ENCODE data around the gene NTN1.
A peak's percentile ranks its signal among the peaks of the same experiment; 100 is the strongest.

NTN1 gene

DNA sequence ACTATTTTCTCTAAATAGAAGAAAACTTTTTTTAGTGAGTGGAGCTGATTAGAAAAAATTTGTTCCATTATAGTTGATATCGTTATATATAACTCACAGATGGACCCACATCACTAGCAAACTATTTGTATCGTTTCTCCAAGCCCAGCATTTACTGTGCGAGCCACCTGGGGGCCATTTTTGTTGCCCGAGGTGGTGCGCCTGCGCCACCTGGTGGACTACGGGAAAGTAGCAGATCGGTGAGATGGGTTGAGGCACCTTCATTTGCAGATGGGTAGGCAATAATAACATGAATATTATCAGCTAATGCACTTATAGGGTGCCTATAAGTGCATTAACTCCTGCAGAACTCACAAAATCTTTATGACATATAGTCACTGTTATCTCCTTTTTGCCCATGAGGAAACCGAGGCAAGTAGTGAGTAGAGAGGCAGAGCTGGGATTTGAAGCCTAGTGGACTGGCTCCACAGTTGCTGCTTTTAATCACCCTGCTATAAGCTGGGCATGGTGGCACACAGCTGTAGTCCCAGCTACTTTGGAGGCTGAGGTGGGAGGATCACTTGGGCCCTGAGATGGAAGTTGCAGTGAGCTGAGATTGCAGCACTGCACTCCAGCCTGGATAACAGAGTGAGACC is 23.2 kb upstream of the NTN1 start:
- Histone ChIP-seq H2AFZ (ENCODE audit: low read depth, low read length) (no peak overlapping the region), H3K27me3 (ENCODE audit: insufficient read depth, low read length) (peaks cover 14% of the 10 kb centered on the region), H3K4me3 (ENCODE audit: low read length) (no peak overlapping the region), H3K9me3 (ENCODE audit: low read length) (no peaks in the 10 kb centered on the region), H3K4me1 (ENCODE audit: insufficient read depth, low read length) (peaks cover 5% of the 10 kb centered on the region), H3K36me3 (ENCODE audit: insufficient read depth, low read length) (no peaks in the 10 kb centered on the region)

DNA sequence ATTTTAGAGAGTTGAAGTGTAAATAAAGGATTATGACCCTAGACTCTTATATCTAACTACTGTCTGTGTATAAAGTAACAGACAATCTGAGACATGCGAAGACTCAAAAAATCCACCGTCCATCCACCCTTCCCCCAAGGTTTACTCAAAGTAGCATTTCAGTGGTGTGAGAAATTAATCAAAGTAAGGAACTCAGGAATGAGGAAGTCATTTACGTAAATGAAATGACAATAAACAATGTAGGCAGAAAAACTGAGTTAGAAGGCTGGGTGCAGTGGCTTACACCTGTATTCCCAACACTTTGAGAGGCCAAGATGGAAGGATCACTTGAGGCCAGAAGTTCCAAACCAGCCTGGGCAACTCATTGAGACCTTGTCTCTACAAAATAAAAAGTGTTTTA is 19.8 kb upstream of the NTN1 start:
- H3K4me1 ChIP-seq (ENCODE audit: insufficient read depth, low read length) = peaks cover 8% of the 10 kb centered on the region
- no peak overlapping the region for H3K4me3 ChIP-seq (ENCODE audit: low read length)
- peaks cover 37% of the 10 kb centered on the region for H3K27me3 ChIP-seq (ENCODE audit: insufficient read depth, low read length)
- H2AFZ ChIP-seq (ENCODE audit: low read depth, low read length) = no peak overlapping the region
- H3K9me3 ChIP-seq (ENCODE audit: low read length) = no peaks in the 10 kb centered on the region
- H3K36me3 ChIP-seq (ENCODE audit: insufficient read depth, low read length) = no peaks in the 10 kb centered on the region

DNA sequence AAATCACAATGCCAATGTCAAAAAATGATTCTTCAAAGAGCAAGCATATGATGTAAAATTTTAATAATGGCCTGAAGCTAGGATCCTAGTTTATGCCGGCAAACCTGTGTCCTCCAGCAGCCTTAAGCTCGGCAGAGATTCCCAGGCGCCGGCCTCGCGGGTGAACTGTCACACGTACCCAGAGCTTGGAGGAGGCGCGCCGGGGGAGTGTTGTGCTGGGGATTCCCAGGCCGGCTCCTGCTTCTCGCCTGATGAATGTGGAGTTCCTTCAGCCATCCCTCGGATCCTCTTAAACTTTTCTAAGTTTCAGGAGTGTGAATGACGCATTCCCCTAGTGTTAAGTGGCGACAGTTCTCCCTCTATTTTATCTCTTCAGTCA is 19.1 kb upstream of the NTN1 start:
- H3K4me3 ChIP-seq (ENCODE audit: low read length) = peak overlapping the region; percentile 36
- peaks cover 37% of the 10 kb centered on the region for H3K27me3 ChIP-seq (ENCODE audit: insufficient read depth, low read length)

DNA sequence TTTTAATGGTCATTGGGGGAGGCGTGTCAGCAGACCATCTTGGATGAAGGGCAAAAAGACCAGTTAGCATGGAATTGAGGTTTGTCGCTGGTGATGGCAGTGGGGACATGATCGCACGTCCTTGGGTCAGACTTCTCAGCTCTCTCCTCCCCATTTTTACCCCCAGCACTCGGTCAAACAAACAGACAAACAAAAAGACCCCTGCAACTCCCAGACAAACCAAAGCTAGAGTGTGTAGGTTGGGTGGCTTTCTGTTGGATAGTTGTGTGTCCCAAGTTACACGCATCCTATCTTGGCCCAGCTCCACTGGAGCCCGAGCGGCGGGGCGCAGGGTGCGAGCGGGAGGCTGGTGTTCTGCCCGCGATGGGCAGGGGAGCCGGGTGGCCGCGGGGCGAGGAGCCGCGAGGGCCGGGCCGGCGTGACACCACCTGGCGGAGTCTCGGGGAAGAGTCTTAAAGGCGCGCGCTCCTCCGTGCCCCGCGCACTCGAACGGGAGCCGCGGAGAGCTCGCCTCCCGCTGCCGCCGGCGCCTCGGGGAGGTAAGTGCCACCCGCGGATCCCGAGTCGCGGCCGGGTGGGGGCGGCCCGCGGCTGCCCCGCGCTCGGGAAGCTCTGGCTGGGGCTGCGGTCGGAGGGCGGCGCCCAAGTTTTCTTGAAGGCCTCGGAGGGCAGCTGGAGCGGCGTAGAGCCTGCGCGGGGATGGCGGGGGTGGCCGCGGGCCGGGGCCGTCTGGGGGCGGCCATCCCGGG is 18.5 kb upstream of the NTN1 start:
- Histone ChIP-seq H3K9me3 (ENCODE audit: low read length) (no peaks in the 10 kb centered on the region), H3K4me3 (ENCODE audit: low read length) (peak overlapping the region; percentile 36), H3K27me3 (ENCODE audit: insufficient read depth, low read length) (peaks cover 37% of the 10 kb centered on the region), H3K36me3 (ENCODE audit: insufficient read depth, low read length) (no peaks in the 10 kb centered on the region), H2AFZ (ENCODE audit: low read depth, low read length) (peak overlapping the region; percentile 94), H3K4me1 (ENCODE audit: insufficient read depth, low read length) (peaks cover 8% of the 10 kb centered on the region)

More for the DNA sequence above, 19.1 kb upstream of the NTN1 start:
- H3K36me3 ChIP-seq (ENCODE audit: insufficient read depth, low read length) = no peaks in the 10 kb centered on the region
- H3K9me3 ChIP-seq (ENCODE audit: low read length) = no peaks in the 10 kb centered on the region
- H3K4me1 ChIP-seq (ENCODE audit: insufficient read depth, low read length) = peaks cover 8% of the 10 kb centered on the region
- peak overlapping the region; percentile 94 for H2AFZ ChIP-seq (ENCODE audit: low read depth, low read length)

DNA sequence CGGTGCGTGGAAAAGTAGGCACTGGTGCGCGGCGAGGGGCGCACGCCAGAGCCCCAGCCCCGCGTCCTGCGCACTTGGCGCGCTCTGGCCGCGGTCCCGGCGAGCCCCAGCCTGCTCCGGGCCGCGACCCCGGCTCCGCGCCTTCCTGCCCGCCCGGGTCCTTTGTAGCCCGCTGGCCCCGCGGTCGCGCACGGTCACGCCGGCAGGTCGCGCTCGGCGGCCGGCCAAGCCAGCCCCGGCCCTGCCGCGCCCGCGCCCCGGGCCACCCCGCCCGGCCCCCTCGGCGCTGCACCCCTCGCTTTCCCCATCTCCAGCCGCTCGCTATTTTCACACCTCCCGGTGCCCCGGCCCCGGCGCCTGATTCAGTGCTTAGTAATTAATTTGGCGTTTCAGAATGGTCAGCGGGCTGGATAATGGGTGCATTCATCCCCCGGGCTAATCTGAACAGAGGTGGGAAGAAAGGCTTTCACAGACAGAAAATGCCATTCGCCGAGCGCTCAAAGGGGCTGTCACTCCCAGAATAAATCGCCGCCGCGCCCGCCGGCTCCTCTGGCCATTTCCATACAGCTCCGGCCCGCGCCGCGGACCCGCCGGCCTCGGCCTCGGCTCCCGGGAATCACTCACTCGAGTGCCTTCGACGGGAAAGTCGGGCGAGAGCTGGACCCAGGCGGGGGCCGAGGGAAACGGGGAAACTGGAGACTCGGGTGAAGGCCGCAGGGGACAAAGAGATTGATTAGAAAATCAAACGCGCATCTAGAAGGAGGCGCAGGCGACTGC is 17.8 kb upstream of the NTN1 start:
- Histone ChIP-seq H3K36me3 (ENCODE audit: insufficient read depth, low read length) (no peaks in the 10 kb centered on the region), H2AFZ (ENCODE audit: low read depth, low read length) (peak overlapping the region; percentile 94), H3K4me3 (ENCODE audit: low read length) (peak overlapping the region; percentile 36), H3K27me3 (ENCODE audit: insufficient read depth, low read length) (peaks cover 37% of the 10 kb centered on the region), H3K9me3 (ENCODE audit: low read length) (no peaks in the 10 kb centered on the region), H3K4me1 (ENCODE audit: insufficient read depth, low read length) (peaks cover 8% of the 10 kb centered on the region)

DNA sequence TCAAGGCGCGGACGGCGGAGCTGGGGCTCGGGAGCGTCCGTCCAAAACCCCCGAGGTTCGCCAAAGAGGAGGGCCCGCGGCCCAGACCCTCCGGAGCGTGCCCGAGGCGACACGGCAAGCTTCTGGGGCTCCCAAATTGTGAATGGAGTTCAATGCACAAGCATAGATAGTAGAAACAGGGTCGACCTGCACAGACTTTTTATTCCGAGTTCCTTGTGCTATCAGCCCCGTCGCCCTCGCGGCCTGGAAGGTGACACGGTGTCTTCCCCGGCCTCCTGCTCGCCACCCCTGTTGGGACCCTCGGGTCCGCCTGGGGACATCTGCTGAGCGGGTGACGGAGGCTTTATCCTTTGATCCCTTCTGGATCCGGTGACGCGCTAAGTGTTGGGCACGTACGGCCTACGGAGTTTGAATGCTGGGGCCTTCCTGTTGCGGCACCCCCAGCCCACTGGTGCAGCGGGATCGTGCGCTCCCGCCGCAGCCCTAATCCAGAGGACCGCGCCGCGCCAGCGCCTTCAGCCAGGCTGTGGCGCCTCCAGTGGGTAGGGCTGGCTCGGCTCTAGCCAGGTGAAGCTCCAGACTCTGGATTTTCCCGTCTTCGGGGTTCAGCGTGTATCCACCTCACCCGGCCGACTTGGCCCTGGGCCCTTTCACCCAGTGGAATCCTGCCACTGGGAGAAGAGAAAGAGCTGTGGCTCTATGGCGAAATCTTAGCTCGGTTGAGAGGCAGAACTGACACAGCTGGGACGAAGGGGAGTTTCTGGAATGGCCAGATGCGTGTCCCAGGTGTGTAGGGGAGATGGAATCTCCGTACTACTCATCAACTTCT is 17.0 kb upstream of the NTN1 start:
- peaks cover 8% of the 10 kb centered on the region for H3K4me1 ChIP-seq (ENCODE audit: insufficient read depth, low read length)
- no peaks in the 10 kb centered on the region for H3K9me3 ChIP-seq (ENCODE audit: low read length)
- H2AFZ ChIP-seq (ENCODE audit: low read depth, low read length) = peak overlapping the region; percentile 94
- H3K36me3 ChIP-seq (ENCODE audit: insufficient read depth, low read length) = no peaks in the 10 kb centered on the region
- peak overlapping the region; percentile 36 for H3K4me3 ChIP-seq (ENCODE audit: low read length)
- peaks cover 40% of the 10 kb centered on the region for H3K27me3 ChIP-seq (ENCODE audit: insufficient read depth, low read length)

DNA sequence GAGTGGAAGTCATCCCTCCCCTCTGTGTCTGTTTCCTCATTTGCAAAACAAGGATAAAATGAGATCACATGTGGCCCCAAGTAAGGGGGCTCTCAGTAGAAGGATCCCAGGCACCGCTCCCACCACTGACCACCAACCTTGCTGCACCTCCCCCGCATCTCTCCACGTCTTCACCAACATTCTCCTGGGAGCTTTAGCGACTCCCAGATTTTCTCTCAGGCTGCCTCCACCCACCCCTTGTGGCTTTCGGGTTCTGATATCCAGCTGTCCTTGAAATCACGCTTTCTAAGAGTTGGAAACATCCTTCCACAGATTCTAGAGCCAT is 16.4 kb upstream of the NTN1 start:
- H2AFZ ChIP-seq (ENCODE audit: low read depth, low read length) = no peak overlapping the region
- H3K9me3 ChIP-seq (ENCODE audit: low read length) = no peaks in the 10 kb centered on the region
- no peak overlapping the region for H3K4me3 ChIP-seq (ENCODE audit: low read length)
- H3K27me3 ChIP-seq (ENCODE audit: insufficient read depth, low read length) = peaks cover 41% of the 10 kb centered on the region
- H3K4me1 ChIP-seq (ENCODE audit: insufficient read depth, low read length) = peaks cover 8% of the 10 kb centered on the region
- H3K36me3 ChIP-seq (ENCODE audit: insufficient read depth, low read length) = no peaks in the 10 kb centered on the region

DNA sequence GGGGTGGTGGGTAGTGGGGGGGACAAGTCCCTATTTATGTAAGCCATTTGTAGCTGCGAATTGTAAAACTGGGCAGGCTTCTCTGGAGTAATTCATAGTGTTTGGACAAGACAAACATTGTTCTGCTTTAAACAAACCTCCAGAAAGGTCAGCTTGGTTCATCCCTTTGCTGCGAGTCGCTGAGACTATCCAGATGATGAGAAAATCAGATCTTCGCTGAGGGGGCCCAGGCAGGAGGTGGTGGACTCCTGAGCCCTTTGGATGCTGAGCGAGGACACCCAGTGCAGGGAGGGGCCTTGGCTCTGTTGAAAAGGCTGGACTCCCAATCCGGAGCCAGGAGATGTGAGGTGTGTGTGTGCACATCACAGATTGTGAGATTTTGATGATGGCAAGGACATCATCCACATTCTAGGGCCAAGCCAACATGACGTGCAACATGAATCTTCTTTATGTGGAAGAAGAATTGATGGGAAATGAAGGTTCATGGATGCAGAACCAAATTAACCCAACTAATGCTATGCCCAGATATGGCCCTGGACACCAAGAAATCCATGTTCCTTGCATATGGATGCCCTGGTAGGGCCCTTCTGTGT is 15.0 kb upstream of the NTN1 start:
- peaks cover 8% of the 10 kb centered on the region for H3K4me1 ChIP-seq (ENCODE audit: insufficient read depth, low read length)
- peaks cover 41% of the 10 kb centered on the region for H3K27me3 ChIP-seq (ENCODE audit: insufficient read depth, low read length)
- no peak overlapping the region for H2AFZ ChIP-seq (ENCODE audit: low read depth, low read length)
- no peaks in the 10 kb centered on the region for H3K36me3 ChIP-seq (ENCODE audit: insufficient read depth, low read length)
- peaks cover 5% of the 10 kb centered on the region for H3K9me3 ChIP-seq (ENCODE audit: low read length)
- no peak overlapping the region for H3K4me3 ChIP-seq (ENCODE audit: low read length)

DNA sequence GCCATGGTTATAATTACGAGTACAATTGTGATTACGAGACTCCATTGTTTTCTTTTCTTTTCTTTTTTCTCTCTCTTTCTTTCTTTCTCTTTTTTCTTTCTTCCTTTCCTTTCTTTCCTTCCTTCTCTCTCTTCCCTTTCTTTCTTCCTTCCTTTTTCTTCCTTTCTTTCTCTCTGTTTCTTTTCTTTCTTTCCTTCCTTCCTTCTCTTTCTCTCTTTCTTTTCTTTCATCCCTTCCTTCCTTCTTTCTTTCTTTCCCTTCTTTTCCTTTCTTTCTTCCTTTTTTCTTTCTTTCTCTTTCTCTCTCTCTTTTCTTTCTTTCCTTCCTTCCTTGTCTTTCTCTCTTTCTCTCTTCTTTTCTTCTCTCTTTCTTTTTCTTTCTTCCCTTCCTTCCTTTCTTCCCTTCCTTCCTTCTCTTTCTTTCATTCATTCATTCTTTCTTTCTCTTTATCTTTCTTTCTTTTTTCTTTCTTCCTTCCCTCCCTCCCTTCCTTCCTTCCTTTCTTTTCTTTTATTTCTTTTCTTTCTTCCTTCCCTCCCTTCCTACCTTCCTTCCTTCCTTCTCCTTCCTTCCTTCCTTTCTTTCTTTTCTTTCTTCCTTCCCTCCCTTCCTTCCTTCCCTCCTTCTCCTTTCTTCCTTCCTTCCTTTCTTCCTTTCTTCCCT is 14.1 kb upstream of the NTN1 start:
- Histone ChIP-seq H2AFZ (ENCODE audit: low read depth, low read length) (no peak overlapping the region), H3K4me1 (ENCODE audit: insufficient read depth, low read length) (peaks cover 7% of the 10 kb centered on the region), H3K36me3 (ENCODE audit: insufficient read depth, low read length) (no peaks in the 10 kb centered on the region)

DNA sequence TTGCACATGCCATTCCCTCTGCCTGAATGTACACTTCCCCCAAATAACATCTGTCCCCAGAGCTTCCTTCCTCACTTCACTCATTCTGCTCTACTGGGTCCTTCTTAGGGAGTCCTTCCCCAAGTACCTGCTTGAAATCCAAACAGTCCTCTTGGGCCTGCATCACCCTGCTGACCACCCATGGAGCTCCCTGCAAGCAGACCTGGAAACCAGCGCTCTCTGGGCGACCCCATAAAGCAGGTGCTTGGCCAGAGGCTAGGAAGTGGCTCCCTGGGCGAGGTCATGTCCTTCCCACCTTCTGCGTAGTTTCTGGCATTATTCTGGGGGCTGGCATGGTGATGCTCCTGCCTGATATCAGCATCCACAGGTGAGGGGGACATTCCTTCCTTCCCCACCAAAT is 12.2 kb upstream of the NTN1 start:
- Histone ChIP-seq H3K27me3 (ENCODE audit: insufficient read depth, low read length) (peaks cover 30% of the 10 kb centered on the region), H3K9me3 (ENCODE audit: low read length) (peaks cover 5% of the 10 kb centered on the region)

More for the DNA sequence above, 14.1 kb upstream of the NTN1 start:
- no peak overlapping the region for H3K4me3 ChIP-seq (ENCODE audit: low read length)
- peaks cover 5% of the 10 kb centered on the region for H3K9me3 ChIP-seq (ENCODE audit: low read length)
- H3K27me3 ChIP-seq (ENCODE audit: insufficient read depth, low read length) = peaks cover 36% of the 10 kb centered on the region

DNA sequence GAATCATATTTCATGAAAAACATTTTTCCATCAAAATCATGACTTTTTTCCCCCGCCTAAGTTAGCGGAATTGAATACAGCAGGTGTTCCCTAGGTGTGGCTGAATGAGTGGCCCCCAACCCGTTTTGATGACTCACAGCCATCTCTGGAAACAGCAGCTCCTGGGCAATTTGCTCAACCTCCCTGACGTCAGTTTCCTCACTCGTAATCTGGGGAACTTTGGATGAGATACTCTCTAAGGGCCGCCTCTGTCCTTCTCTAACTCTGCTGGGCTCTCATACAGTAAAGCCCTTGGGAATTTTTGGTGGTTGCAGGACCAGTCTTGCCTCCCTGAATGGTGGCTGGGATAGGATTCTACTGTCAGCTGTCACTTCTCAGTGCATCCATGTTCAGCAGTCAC is 11.6 kb upstream of the NTN1 start:
- Histone ChIP-seq H3K4me3 (ENCODE audit: low read length) (no peak overlapping the region), H3K9me3 (ENCODE audit: low read length) (peaks cover 5% of the 10 kb centered on the region), H3K36me3 (ENCODE audit: insufficient read depth, low read length) (no peaks in the 10 kb centered on the region), H2AFZ (ENCODE audit: low read depth, low read length) (no peak overlapping the region), H3K4me1 (ENCODE audit: insufficient read depth, low read length) (no peaks in the 10 kb centered on the region), H3K27me3 (ENCODE audit: insufficient read depth, low read length) (peaks cover 23% of the 10 kb centered on the region)

More for the DNA sequence above, 12.2 kb upstream of the NTN1 start:
- Histone ChIP-seq H3K4me3 (ENCODE audit: low read length) (no peak overlapping the region), H3K36me3 (ENCODE audit: insufficient read depth, low read length) (no peaks in the 10 kb centered on the region), H2AFZ (ENCODE audit: low read depth, low read length) (no peak overlapping the region), H3K4me1 (ENCODE audit: insufficient read depth, low read length) (no peaks in the 10 kb centered on the region)

DNA sequence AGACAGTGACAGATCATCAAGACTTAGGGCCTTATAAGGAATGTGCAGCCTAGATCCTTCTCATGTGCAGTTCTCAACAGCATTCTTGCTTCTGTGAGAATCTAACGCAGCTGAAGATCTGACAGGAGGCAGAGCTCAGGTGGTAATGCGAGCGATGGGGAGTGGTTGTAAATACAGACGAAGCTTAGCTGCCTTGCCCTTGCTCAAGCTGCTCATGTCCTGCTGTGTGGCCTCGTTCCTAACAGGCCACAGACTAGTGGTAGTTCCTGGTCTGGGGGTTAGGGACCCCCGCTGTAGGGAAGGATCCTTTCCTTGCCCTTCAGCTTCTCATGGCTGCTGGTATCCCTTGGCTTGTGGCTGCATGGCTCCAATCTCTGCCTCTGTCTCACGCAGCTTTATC is 10.3 kb upstream of the NTN1 start:
- peaks cover 5% of the 10 kb centered on the region for H3K9me3 ChIP-seq (ENCODE audit: low read length)
- peaks cover 11% of the 10 kb centered on the region for H3K27me3 ChIP-seq (ENCODE audit: insufficient read depth, low read length)
- no peaks in the 10 kb centered on the region for H3K36me3 ChIP-seq (ENCODE audit: insufficient read depth, low read length)
- H3K4me1 ChIP-seq (ENCODE audit: insufficient read depth, low read length) = no peaks in the 10 kb centered on the region
- H3K4me3 ChIP-seq (ENCODE audit: low read length) = no peak overlapping the region
- H2AFZ ChIP-seq (ENCODE audit: low read depth, low read length) = no peak overlapping the region

Measured in neuron (in vitro differentiated cells).